LNCaP clone FGC (cell line): Measurements from ENCODE around the gene CYP2B6.

Experiments
- DNase-seq: peaks from one replicate; pipeline ENCODE4 v3.0.0-alpha.2; 2011; ENCODE audit warnings: low read depth
- H3K4me3 ChIP-seq: 2 replicates; pipeline ENCODE4 v1.5.1; 2011; ENCODE audit warnings: mild to moderate bottlenecking, low read depth, low read length, control low read depth
- CTCF ChIP-seq: IDR thresholded peaks from 2 replicates; pipeline ENCODE4 v1.5.1; 2012; ENCODE audit warnings: mild to moderate bottlenecking; ENCODE audit not compliant: control insufficient read depth, insufficient read depth; ENCODE audit errors: extremely low read depth

CYP2B6 gene

GRCh38 chr19:41064974-41065569 is 74.0 kb downstream of the CYP2B6 start:
- no peak for TF ChIP-seq CTCF
- DNase-seq: peak; percentile 18
- H3K4me3 ChIP-seq: no peak overlapping the region
